Mononuclear cell (primary cell): ENCODE results near the gene KRT33B. TPM values are rescaled to one million over a fixed set of nuclear protein-coding genes. Genes with fewer than 3 reads are reported as not detected.
"Not testable (repeated sequence)": the region's sequence is repeated elsewhere in the genome, so short reads cannot be mapped to it uniquely, and the experiment has no call there.

Experiments used
- H3K27me3 ChIP-seq: 2 replicates; pipeline ENCODE4 v1.6.0; 2011; ENCODE audit warnings: low read length, control low read depth; ENCODE audit not compliant: insufficient read depth
- H3K4me1 ChIP-seq: 2 replicates; pipeline ENCODE4 v1.5.1; 2011; ENCODE audit warnings: mild to moderate bottlenecking, low read length, control low read depth; ENCODE audit not compliant: insufficient read depth
- H3K4me3 ChIP-seq: 2 replicates; pipeline ENCODE4 v1.5.1; 2011; ENCODE audit warnings: mild to moderate bottlenecking, low read length, moderate library complexity
- H3K9me3 ChIP-seq: 2 replicates; pipeline ENCODE4 v1.5.1; 2011; ENCODE audit warnings: low read depth, mild to moderate bottlenecking, control low read depth, low read length
- total RNA-seq: library from RNA; depleted of rRNA; stranded (reverse); fragments of >200 nt; gene quantifications from one replicate; pipeline ENCODE4 v1.2.3, GENCODE V29; 2012

KRT33B gene
- total RNA-seq, 1 donor = not detected

GRCh38 chr17:41381943-41382342 is 12.3 kb upstream of the KRT33B start, which contains the start of gene KRT34:
KRT34 (minus strand) TSS chr17:41382306; CDS start chr17:41382246, 60 bp downstream.
- not testable (repeated sequence) for H3K4me3 ChIP-seq, H3K4me1 ChIP-seq

GRCh38 chr17:41380091-41380490 is 10.5 kb upstream of the KRT33B start:
- H3K27me3 ChIP-seq, H3K4me3 ChIP-seq, H3K9me3 ChIP-seq, H3K4me1 ChIP-seq: not testable (repeated sequence)

More at GRCh38 chr17:41381943-41382342, 12.3 kb upstream of the KRT33B start, which contains the start of gene KRT34:
- not testable (repeated sequence) for H3K27me3 ChIP-seq, H3K9me3 ChIP-seq

- Histone ChIP-seq H3K4me3 (no peak overlapping the region), H3K27me3 (peaks cover 5% of the 10 kb centered on the region), H3K4me1 (no peaks in the 10 kb centered on the region), H3K9me3 (no peaks in the 10 kb centered on the region)
These were observed 7.9 kb upstream of the KRT33B start for GRCh38 chr17:41377546-41377945.

- Histone ChIP-seq H3K4me1 (no peaks in the 10 kb centered on the region), H3K4me3 (no peak overlapping the region), H3K27me3 (peaks cover 6% of the 10 kb centered on the region), H3K9me3 (no peaks in the 10 kb centered on the region)
These were observed 590 bp downstream of the KRT33B start for GRCh38 chr17:41369023-41369422.

- Histone ChIP-seq H3K4me3 (no peak overlapping the region), H3K27me3 (peaks cover 3% of the 10 kb centered on the region), H3K4me1 (no peaks in the 10 kb centered on the region), H3K9me3 (no peaks in the 10 kb centered on the region)
These were observed 2.1 kb downstream of the KRT33B start for GRCh38 chr17:41367426-41368075.

- H3K27me3 ChIP-seq = no peaks in the 10 kb centered on the region
- no peak overlapping the region for H3K4me3 ChIP-seq
- no peaks in the 10 kb centered on the region for H3K4me1 ChIP-seq
- no peaks in the 10 kb centered on the region for H3K9me3 ChIP-seq
These were observed 3.5 kb downstream of the KRT33B start for GRCh38 chr17:41366070-41366469.

- Histone ChIP-seq H3K9me3 (no peaks in the 10 kb centered on the region), H3K4me1 (no peaks in the 10 kb centered on the region), H3K27me3 (no peaks in the 10 kb centered on the region), H3K4me3 (no peak overlapping the region)
These were observed 5.7 kb downstream of the KRT33B start for GRCh38 chr17:41363881-41364280.

- Histone ChIP-seq H3K9me3 (no peaks in the 10 kb centered on the region), H3K4me1 (no peaks in the 10 kb centered on the region), H3K4me3 (no peak overlapping the region), H3K27me3 (no peaks in the 10 kb centered on the region)
These were observed 9.2 kb downstream of the KRT33B start for GRCh38 chr17:41360296-41360995.

GRCh38 chr17:41354536-41354935 is 15.1 kb downstream of the KRT33B start:
- Histone ChIP-seq H3K4me1 (no peaks in the 10 kb centered on the region), H3K9me3 (no peaks in the 10 kb centered on the region)

GRCh38 chr17:41352597-41353366 is 16.8 kb downstream of the KRT33B start:
- no peaks in the 10 kb centered on the region for H3K27me3 ChIP-seq
- H3K4me1 ChIP-seq = no peaks in the 10 kb centered on the region
- H3K4me3 ChIP-seq = no peak overlapping the region
- H3K9me3 ChIP-seq = no peaks in the 10 kb centered on the region

More at GRCh38 chr17:41354536-41354935, 15.1 kb downstream of the KRT33B start:
- no peak overlapping the region for H3K4me3 ChIP-seq
- H3K27me3 ChIP-seq = no peaks in the 10 kb centered on the region

- Histone ChIP-seq H3K9me3 (no peaks in the 10 kb centered on the region), H3K4me3 (no peak overlapping the region), H3K4me1 (no peaks in the 10 kb centered on the region), H3K27me3 (no peaks in the 10 kb centered on the region)
These were observed 18.4 kb downstream of the KRT33B start for GRCh38 chr17:41351177-41351576.

- H3K27me3 ChIP-seq, H3K9me3 ChIP-seq, H3K4me3 ChIP-seq, H3K4me1 ChIP-seq: not testable (repeated sequence)
These were observed 19.2 kb downstream of the KRT33B start, which contains the start of gene KRT33A for GRCh38 chr17:41350381-41350878. KRT33A (minus strand) TSS chr17:41350828; CDS start chr17:41350767, 61 bp downstream.

- no peaks in the 10 kb centered on the region for H3K9me3 ChIP-seq
- H3K4me3 ChIP-seq = no peak overlapping the region
- H3K4me1 ChIP-seq = no peaks in the 10 kb centered on the region
- H3K27me3 ChIP-seq = no peaks in the 10 kb centered on the region
These were observed 21.5 kb downstream of the KRT33B start for GRCh38 chr17:41347869-41348760.

GRCh38 chr17:41346421-41346820 is 23.2 kb downstream of the KRT33B start:
- not testable (repeated sequence) for H3K9me3 ChIP-seq, H3K27me3 ChIP-seq, H3K4me1 ChIP-seq, H3K4me3 ChIP-seq
